ENCODE results near the gene C2CD4D. TPM values are rescaled to one million over a fixed set of nuclear protein-coding genes. Genes with fewer than 3 reads are reported as not detected.
"Not testable (repeated sequence)": the region's sequence is repeated elsewhere in the genome, so short reads cannot be mapped to it uniquely, and the experiment has no call there.

Gene C2CD4D
- under 1 TPM in 2 of 3 donors, not detected in 1; 0.10 TPM for polyA plus RNA-seq (ENCODE audit: insufficient read length in 3 of 3)

DNA sequence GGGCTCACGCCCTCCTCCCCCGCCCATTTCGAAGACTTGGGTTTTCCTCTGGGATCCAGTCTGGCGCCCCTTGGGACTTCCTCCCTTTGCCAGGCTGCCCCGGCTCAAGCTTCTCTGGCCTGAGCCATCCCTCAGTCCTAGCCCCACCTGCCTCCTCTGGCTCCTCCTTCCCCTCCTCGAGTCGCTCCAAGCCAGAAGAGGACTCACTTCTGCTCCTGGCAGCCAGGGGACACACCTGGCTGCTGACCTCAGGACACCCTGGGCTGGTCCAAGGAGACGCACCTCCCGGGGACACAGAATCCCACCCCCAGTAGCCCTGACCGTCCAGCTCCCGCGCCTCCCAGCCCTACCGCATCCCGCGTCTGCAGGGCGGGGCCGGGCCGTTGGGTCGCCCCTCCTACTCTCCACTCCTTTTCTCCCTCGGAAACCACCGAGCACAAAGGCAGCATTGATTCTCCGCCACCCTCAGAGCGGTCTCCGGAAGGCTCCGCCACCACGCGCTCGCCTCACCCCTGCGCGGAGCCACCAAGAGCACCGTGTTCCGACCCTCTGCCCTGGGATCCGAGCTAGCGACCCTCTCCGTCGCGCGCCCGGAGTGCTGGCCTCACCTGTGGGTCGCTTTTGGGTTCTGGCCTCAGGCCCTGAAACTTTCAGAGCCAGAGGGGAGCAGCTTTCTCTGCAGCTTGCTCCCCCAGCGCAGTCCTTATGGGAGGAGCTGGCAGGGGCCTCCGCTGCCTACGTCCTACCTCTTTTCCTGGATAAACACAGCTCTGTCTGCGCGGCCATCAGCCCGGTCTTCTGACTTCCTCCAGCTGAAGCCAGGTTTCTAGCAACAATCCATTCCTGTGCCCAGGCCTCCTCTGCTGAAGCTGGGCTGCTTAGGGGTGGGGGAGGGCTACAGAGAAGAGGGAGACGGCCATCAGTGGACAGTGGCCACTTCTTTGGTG, at the start of gene C2CD4D:
C2CD4D (minus strand) TSS at position 364 of the 947 bp plus-strand sequence. CDS start 831 bp downstream, outside the sequence.
- no peak for DNase-seq (ENCODE audit: low read depth in 3 of 3, low spot score in 2 of 3)

DNA sequence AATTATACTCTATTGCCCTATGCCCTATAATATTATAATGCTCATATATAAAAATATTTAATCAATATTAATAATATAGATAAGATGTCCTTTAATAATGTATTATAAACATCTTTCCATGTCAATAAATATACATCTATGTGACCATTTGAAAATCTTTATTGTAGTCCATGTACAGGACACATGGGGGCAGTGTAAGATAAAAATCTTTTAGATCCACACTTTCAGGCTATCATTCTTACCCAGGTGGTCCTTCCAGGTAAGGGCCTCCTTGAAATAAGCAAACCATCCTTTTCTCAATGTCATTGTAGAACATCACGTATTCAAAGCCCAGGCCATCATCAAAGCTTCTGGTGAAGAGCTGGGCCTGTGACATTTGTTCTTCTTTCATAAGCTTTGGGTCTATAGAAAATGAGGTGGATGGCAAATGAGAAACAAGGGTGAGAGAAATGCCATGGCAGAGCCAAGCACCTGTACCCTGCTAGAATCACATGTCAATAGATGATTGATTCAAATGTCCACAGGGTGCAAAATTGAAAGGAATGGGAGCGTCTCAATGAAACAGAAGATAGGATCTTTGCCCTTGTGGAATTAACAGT, 49.5 kb upstream of the C2CD4D start:
- no peak for DNase-seq (ENCODE audit: low read depth in 3 of 3, low spot score in 2 of 3)

DNA sequence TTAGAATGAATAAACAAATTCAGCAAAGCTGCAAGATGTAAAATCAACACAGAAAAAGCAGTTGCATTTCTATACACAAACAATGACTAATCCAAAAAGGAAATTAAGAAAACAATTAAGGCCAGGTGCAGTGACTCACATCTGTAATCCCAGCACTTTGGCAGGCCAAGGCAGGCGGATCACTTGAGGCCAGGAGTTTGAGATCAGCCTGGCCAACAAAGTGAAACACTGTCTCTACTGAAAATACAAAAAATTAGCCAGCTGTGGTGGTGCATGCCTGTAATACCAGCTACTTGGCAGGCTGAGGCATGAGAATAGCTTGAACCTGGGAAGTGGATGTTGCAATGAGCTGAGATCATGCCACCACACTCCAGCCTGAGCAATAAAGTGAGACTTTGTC, 47.4 kb upstream of the C2CD4D start:
- no peak for DNase-seq (ENCODE audit: low read depth in 3 of 3, low spot score in 2 of 3)

DNA sequence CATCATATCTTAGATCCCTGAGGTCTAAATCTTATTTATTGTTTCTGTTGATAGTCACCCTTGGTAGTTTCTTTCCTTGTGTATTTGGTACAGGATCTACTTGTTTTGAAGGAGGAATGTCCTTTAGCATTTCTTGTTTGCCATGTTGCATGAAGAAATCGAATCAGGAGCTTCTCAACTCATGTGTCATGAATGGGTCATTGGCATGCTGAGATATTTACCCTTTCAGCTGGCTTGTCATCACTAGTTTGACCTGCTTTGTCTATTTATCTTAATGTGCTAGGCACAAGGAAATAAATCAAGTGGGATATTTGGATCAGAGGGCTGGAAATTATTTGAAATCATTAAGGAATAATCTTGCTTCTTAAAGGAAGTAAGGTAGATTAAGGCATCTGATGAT, 45.9 kb upstream of the C2CD4D start:
- no peak for DNase-seq (ENCODE audit: low read depth in 3 of 3, low spot score in 2 of 3)

DNA sequence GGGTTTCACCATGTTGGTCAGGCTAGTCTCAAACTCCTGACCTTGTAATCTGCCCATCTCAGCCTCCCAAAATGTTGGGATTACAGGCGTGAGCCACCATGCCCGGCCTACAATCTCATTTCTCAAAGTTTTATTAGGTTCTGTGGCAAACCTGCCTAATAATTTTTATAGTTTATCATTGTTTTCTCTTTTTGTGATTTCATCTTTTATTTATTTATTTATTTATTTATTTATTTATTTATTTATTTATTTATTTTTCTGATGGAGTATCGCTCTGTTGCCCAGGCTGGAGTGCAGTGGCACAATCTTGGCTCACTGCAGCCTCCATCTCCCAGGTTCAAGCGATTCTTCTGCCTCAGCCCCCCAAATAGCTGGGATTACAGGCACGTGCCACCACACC, 45.3 kb upstream of the C2CD4D start:
- DNase-seq (ENCODE audit: low read depth in 3 of 3, low spot score in 2 of 3) = not testable (repeated sequence)

DNA sequence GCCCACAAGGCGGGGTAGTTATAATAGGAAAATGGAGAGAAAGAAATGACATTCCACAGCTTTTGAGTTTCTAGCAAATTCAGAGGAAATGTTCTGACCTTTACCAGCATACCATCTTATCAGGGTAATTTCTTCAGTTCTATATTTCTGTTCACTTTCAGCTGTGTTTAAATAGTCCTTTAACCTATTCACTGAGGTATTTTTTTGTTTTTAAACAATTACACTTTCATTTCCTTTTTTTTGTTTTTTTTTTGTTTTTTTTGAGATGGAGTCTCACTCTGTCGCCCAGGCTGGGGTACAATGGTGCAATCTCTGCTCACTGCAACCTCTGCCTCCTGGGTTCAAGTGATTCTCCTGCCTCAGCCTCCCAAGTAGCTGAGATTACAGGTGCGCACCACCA, 44.8 kb upstream of the C2CD4D start:
- DNase-seq (ENCODE audit: low read depth in 3 of 3, low spot score in 2 of 3) = not testable (repeated sequence)

DNA sequence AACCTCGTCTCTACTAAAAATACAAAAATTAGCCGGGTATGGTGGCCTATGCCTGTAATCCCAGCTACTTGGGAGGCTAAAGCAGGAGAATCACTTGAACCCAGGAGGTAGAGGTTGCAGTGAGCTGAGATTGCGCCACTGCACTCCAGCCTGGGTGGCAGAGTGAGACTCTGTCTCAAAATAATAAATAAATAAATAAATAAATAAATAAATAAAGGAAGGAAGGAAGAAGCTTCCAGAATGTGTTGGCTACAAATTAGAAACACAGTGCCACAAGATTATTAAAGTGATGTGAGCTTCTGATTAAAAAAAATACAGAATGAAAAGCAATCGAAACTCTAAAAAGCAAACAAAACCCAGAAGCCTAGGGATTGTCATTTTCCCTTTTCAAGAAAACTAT, 44.3 kb upstream of the C2CD4D start:
- DNase-seq (ENCODE audit: low read depth in 3 of 3, low spot score in 2 of 3) = not testable (repeated sequence)

DNA sequence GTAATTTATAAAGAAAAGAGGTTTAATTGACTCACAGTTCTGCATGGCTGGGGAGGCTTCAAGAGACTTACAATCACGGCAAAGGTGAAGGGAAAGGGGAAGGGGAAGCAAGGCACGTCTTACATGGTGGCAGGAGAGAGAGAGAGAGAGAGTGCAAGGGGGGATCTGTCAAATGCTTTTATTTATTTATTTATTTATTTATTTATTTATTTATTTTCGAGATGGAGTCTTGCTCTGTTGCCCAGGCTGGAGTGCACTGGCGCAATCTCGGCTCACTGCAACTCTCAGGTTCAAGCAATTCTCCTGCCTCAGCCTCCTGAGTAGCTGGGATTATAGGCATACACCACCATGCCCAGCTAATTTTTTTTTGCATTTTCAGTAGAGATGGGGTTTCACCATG, 43.3 kb upstream of the C2CD4D start:
- not testable (repeated sequence) for DNase-seq (ENCODE audit: low read depth in 3 of 3, low spot score in 2 of 3)

DNA sequence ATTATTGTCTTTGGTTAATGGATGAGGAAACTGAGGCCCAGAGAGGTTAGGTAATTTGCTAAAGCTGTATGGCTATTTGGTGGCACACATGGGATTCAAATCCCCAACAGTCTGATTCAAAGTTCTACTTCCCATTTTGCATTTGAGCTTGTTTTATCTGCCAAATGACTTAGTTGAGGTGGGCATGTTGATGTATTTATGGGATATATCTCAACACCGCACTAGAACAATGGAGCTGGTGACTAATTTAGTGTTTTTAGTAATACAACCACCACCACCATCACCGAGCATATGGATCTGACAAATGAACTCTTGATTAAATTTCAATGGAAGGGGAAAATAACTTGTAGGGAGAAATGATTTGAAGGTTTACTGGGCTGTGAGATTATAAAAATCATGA, 42.8 kb upstream of the C2CD4D start:
- no peak for DNase-seq (ENCODE audit: low read depth in 3 of 3, low spot score in 2 of 3)

DNA sequence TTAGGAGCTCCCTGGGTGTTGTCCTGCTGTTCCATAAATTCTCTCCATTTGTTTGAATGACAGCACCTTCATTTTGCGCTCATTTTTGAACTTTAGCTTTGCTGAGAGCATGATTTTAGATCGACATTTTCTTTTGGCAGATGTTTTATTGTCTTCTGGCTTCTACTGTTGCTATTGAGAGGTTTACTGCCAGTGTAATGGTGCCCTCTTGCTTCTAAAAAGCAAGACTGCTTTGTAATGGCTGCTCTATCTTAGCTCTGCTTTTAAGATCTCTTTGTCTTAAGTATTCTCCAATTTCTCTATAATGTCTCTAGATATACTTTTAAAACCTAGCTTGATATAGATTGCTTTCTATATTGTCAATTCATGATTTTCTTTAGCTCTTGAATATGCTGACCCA, 41.9 kb upstream of the C2CD4D start:
- DNase-seq (ENCODE audit: low read depth in 3 of 3, low spot score in 2 of 3) = no peak

DNA sequence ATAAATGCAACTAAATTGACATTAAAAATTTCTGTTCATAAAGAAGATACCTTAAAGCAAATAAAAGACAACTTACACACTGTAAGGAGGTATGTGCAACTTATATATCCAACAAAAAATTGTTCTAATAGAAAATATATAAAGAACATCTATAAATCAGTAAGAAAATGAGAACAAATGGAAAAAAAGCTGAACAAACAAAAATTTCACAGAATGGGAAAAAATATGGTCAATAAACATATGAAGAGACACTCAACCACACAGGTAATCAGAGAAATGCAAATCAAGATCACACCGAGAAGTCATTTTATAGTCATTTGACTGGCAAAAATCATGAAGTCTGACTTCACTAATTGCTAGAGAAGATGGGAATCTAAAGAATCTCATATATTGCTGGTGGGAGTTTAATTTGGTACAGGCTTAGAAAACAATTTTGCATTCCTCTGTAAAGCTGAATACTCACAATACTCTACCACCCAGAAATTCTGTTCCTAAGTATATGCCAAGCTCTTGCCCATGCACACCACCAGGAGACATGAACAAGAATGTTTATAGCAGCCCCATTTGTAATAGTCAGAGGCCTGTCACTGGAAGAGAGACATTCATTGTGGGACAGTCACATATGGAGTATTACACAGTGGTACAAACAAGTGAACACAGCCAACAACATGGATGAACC, 35.9 kb upstream of the C2CD4D start:
- no peak for DNase-seq (ENCODE audit: low read depth in 3 of 3, low spot score in 2 of 3)

DNA sequence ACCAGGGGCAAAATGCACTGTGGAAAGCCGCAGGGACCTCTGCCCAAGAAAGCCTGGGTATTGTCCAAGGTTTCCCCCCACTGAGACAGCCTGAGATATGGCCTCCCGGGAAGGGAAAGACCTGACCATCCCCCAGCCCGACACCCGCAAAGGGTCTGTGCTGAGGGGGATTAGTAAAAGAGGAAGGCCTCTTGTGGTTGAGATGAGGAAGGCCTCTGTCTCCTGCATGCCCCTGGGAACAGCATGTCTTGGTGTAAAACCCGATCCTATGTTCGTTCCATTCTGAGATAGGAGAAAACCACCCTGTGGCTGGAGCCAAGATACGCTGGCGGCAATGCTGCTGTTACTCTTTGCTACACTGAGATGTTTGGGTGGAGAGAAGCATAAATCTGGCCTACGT, 33.2 kb upstream of the C2CD4D start:
- DNase-seq (ENCODE audit: low read depth in 3 of 3, low spot score in 2 of 3) = not testable (repeated sequence)

DNA sequence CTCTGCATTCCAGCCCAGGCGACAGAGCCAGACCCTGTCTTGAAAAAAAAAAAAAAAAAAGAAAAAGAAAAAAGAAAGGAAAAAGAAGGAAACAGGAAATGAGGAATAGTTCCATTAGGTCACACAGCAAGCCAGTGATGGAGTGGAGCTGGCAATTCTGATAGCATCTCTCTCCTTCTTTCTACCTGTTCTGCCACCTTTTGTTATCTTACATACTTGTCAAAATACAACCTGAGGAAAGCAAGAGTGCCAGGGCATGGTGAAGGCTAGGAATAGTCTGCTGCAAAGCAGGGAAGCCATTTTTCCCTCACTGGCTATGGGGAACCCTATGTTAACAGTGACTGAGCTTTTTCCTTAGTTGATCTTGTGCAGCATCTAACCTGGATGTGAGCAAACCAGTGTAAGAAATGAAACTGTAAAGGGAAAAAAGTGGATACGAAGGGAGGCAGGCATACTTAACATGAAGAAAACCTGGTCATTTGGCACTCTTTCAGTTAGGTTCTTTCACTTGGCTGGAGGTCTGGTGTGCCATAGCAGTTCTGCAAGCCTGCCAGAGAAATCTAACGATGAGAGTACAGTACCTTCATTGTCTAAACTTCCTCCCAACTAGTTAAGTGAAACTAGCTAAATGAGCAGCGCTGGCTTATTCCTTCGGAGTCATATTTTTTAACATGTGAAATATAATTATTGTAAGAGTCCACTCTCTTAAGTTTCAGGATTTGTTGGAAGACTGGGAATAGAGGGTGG, 31.8 kb upstream of the C2CD4D start:
- no peak for DNase-seq (ENCODE audit: low read depth in 3 of 3, low spot score in 2 of 3)

DNA sequence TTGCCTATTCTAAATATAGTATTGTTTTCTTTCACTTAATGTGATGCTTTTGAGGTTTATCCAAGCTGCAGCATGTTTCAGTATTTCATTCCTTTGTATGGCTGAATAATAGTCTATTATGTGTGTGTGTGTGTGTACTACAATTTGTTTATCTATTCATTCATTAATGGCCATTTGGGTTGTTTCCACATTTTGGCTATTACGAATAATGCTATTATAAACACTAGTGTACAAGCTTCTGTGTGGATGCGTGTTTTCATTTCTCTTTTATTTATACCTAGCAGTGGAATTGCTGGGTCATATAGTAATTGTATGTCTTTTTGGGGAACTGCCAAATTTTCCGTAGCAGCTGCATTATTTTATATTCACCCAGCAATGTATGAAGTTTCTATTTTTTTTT, 28.9 kb upstream of the C2CD4D start:
- DNase-seq (ENCODE audit: low read depth in 3 of 3, low spot score in 2 of 3) = peak in 1 of 3 donors; percentile 18

DNA sequence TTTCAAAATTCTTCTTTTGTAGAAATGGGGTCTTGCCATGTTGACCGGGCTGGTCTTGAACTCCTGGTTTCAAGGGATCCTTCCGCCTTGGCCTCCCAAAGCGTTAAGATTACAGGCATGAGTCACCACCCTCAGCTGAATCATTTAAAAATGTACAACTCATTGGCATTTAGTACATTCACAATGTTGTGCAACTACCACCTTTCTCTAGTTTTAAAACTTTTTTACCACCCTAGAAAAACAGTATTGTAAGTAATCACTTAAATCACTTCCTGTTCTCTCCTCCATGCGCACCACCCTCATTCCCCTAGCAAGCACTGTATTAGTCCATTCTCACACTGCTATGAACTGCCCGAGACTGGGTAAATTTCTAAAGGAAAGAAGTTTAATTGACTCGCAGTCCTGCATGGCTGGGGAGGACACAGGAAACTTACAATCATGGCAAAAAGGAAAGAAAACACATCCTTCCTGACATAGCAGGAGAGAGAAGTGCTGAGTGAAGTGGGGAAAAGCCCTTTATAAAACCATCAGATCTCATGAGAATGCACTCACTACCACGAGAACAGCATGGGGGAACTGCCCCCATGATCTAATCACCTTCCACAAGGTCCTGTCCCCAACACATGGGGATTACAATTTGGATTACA, 28.3 kb upstream of the C2CD4D start:
- DNase-seq (ENCODE audit: low read depth in 3 of 3, low spot score in 2 of 3) = no peak

DNA sequence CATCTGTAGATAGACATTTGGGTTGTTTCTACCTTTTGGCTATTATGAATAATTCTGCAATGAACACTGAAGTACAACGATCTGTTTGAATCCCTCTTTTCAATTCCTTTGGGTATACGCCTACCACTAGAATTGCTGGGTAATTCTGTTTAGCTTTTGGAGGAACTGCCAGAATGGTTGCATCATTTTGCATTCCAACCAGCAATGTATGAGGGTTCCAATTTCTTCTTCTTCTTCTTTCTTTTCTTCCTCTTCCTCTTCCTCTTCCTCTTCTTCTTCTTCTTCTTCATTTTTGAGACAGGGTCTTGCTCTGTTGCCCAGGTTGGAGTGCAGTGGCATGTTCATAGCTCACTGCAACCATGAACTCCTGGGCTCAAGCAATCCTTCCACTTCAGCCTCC, 27.7 kb upstream of the C2CD4D start:
- no peak for DNase-seq (ENCODE audit: low read depth in 3 of 3, low spot score in 2 of 3)

DNA sequence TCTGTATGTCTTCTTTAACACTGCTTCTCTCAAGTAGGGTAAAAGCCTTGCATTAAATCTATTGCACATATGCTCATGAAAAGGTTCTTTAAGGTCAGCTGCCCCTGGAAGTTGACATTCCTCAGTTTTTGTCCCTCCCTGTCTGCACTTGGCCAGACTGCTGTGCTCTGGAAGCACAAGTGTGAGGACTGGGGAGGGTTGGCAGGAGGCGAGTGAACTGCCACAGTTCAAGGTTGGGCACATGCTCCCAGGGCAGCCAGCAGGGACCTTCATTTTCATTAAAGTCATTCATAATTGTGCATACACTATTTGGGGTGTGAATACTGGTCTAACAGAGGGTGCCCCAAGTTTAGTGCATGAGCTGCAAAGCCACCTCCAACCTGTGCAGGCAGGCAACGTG, 24.8 kb upstream of the C2CD4D start:
- DNase-seq (ENCODE audit: low read depth in 3 of 3, low spot score in 2 of 3) = no peak

DNA sequence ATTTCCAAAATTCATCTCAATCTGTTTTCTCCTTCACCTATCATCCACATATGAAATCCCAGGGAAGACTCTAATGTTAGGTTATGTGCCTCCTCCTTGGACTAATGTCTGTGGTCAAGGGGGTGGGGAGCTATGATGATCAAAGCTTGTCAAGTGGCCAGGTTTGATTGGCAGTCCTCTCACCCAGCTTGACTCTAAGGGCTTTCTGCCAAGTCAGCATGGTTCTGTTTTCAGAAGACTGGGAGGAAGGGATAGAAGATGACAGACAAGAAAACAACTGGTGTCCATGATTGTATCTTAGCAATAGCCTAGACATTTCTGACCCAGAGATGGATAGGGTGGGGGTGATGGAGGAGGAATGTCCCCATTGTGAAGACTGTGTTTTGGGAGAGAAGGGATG, 23.0 kb upstream of the C2CD4D start:
- DNase-seq (ENCODE audit: low read depth in 3 of 3, low spot score in 2 of 3) = no peak

DNA sequence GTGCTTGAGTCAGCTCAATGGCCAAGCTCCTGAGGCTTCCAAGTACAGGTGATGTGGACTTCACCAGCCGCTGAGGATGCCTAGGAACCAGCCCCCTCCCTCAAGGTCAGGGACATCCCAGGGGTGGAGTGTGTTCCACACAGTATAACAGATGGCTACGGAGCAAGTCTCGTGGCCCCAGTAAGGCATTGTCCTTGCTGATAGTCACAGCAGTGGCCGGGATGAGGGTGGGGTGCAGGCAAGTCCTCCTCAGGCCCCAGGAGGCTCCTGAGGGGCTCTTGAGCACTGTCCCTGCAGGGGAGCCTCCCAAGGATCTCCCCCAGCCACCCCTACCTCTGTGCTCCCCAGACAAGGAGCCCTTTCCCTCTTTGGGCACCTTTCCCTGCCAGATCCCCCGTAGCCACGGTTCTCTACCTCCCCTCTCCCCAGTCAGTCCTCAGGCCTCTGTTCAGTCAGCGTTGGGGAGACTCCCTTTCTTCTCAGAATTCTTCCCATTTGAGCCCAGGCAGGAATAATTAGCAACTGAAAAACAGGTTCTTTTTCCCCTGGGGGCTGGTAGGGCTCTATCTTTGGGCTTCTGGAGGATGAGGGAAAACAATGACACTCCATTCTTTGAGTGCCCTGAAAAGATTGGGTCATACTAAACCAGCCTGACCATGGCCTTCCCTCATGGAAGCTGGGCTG, 21.0 kb upstream of the C2CD4D start:
- DNase-seq (ENCODE audit: low read depth in 3 of 3, low spot score in 2 of 3) = no peak

DNA sequence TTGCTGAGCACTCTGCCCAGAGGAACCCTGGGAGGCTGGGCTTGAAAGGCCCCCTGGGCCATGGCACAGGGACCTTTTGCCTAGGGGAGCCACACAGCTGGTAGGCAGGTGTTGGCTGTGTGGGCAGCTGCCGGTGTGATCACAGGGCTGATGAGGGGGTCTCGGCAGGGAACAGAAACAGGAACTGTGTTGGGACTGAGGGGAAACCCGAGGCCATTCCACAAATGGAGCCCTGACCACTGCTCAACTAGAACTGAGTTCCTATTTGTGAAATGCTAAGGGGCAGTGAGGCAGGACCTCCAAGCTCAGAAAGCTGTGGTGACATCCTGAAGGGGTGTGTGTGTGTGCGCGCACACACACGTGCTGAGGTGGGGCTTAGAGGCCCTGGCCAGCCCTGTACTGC, 20.3 kb upstream of the C2CD4D start:
- DNase-seq (ENCODE audit: low read depth in 3 of 3, low spot score in 2 of 3) = no peak
